Heart right ventricle (tissue), 16 donors: ENCODE results near the gene SEMG1. TPM values are rescaled to one million over a fixed set of nuclear protein-coding genes. Genes with fewer than 3 reads are reported as not detected.

Experiments used
- ATAC-seq, 8 donors: fragments of 200-7000 bp; cut with Tn5 transposase; one replicate each; pipeline ENCODE4 v1.9.1; 2020; ENCODE audit warnings: mild to moderate bottlenecking in 8 of 8, moderate library complexity in 8 of 8, moderate number of reproducible peaks in 1 of 8
- DNase-seq, 2 donors: peaks; one replicate each; pipeline ENCODE4 v3.0.0-alpha.2; 2020
- H3K27ac ChIP-seq, 10 donors: fragments of 200-600 bp; sonication (generic) in 2 of 10; one replicate each; pipeline versions ENCODE4 v1.5.0 to v1.8.0; 2020 to 2022; ENCODE audit warnings: mild to moderate bottlenecking in 3 of 10
- H3K27me3 ChIP-seq, 7 donors: fragments of 200-600 bp; one replicate each; pipeline ENCODE4 v1.8.0; 2021 to 2022; ENCODE audit warnings: mild to moderate bottlenecking in 2 of 7
- H3K36me3 ChIP-seq, 9 donors: fragments of 200-600 bp; sonication (generic) in 1 of 9; one replicate each; pipeline versions ENCODE4 v1.5.0 to v1.8.0; 2020 to 2022; ENCODE audit warnings: mild to moderate bottlenecking in 2 of 9
- H3K4me1 ChIP-seq, 9 donors: fragments of 200-600 bp; sonication (generic) in 1 of 9; one replicate each; pipeline versions ENCODE4 v1.5.0 to v1.8.0; 2020 to 2022; ENCODE audit warnings: mild to moderate bottlenecking in 4 of 9
- H3K4me3 ChIP-seq, 10 donors: fragments of 200-600 bp; sonication (generic) in 2 of 10; one replicate each; pipeline versions ENCODE4 v1.5.0 to v1.8.0; 2020 to 2022; ENCODE audit warnings: mild to moderate bottlenecking in 7 of 10, moderate library complexity in 2 of 10
- H3K9me3 ChIP-seq, 11 donors: fragments of 200-600 bp in 10 of 11; sonication (generic) in 2 of 11; one replicate each; pipeline versions ENCODE4 v1.5.0 to v1.8.0; 2013 to 2022; ENCODE audit warnings: mild to moderate bottlenecking in 2 of 11, control low read depth in 1 of 11, moderate library complexity in 1 of 11
- CTCF ChIP-seq, 9 donors: fragments of 200-600 bp; sonication (generic) in 2 of 9; IDR thresholded peaks; one replicate each; pipeline versions ENCODE4 v1.5.0 to v1.8.0; 2021 to 2022; ENCODE audit warnings: antibody characterized with exemption in 9 of 9, mild to moderate bottlenecking in 5 of 9, moderate library complexity in 1 of 9
- WGBS, 2 donors: extraction: QIAGEN DNeasy Blood & Tissue Kit; methylation state at CpG; one replicate each; pipeline ENCODE4 v1.1.7; 2013; ENCODE audit warnings: inconsistent platforms in 1 of 2; 5-methylcytosine and 5-hydroxymethylcytosine counted together
- intact Hi-C, 10 donors: fragments of 100-400 bp; cut with DNase I; formaldehyde crosslinking; loops; one replicate each; pipeline versions ENCODE4 v1.11.1 to v1.14.2; 2022
- long read RNA-seq, 3 donors: library from polyadenylated mRNA; unstranded; transcript quantifications; one replicate each; pipeline ENCODE4 v2.0.0, GENCODE V29; 2020 to 2021
- polyA plus RNA-seq, 2 donors: library from polyadenylated mRNA; stranded (reverse); fragments of 200-250 nt; gene quantifications; one replicate each; pipeline ENCODE4 v1.2.3, GENCODE V29; 2013
- total RNA-seq, 10 donors: library from RNA; stranded (reverse); fragmentation: NEBNext Ultra II Directional in 3 of 10; extraction: Animal tissue kit (Norgen Biotek cat#: 25700) in 3 of 10; gene quantifications; one replicate each; pipeline versions ENCODE4 v1.2.1 to v1.2.4, GENCODE V29; 2021 to 2023
- donor health status: Arrhythmogenic right ventricular cardiomyopathy.
- donor health status: ischemic (EF 13 %, LVEDD 7.1; RV severe dilation, severe dysfunction).
- donor health status: healthy with polysubstance abuse.
- donor health status: DM: no; HTN: yes; CAD: no.
- donor health status: DM: no; HTN: no; CAD: no.
- donor health status: ischemic (EF 25% LVEDD 6.9; RV normal size, moderate dysfunction).
- donor health status: ischemic (EF 25% LVEDD 5.7; RV mildly dilated, moderate dysfunction).
- donor health status: healthy.
- donor health status: DM: yes; HTN: yes; CAD: no.
- donor health status: Ischemic cardiomyopathy.
- donor health status: ischemic (EF 35%, LVEDD 5.7; RV mildly dilated, moderate dysfunction).
- donor health status: nonischemic (EF 11% LVEDD 7.7; RV severe dilation, severe dysfunction).
- donor health status: DM: yes; HTN: yes; CAD: no.
- donor health status: PGD.
- donor health status: ischemic (EF 29% LVEDD 5.4; RV normal size, mild dysfunction).
- donor health status: nonischemic (EF 23%, LVEDD 6.1; RV moderate dilation, normal function).

SEMG1 gene, protein sequence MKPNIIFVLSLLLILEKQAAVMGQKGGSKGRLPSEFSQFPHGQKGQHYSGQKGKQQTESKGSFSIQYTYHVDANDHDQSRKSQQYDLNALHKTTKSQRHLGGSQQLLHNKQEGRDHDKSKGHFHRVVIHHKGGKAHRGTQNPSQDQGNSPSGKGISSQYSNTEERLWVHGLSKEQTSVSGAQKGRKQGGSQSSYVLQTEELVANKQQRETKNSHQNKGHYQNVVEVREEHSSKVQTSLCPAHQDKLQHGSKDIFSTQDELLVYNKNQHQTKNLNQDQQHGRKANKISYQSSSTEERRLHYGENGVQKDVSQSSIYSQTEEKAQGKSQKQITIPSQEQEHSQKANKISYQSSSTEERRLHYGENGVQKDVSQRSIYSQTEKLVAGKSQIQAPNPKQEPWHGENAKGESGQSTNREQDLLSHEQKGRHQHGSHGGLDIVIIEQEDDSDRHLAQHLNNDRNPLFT
- total RNA-seq (not detected), polyA plus RNA-seq (not detected)
- long read RNA-seq, donor 1 = 0 reads
- long read RNA-seq, donor 2 = 0 reads
- long read RNA-seq, donor 3 = 0 reads

- Histone ChIP-seq H3K27me3 (peaks cover 0 to 29% (median 7%) of the 10 kb centered on the region in 7 donors), H3K4me1 (no peaks in the 10 kb centered on the region), H3K27ac (no peak within 1 kb of the TSS), H3K9me3 (peaks cover 0 to 23% (median 7%) of the 10 kb centered on the region in 11 donors), H3K36me3 (no peaks in the 10 kb centered on the region), H3K4me3 (no peak within 1 kb of the TSS)
- ATAC-seq = no peak
- no peak for DNase-seq
- WGBS, 2 donors = 25 to 38% methylated on average over 1 of the region's 1 CpG
- intact Hi-C loops = no loop called here
- TF ChIP-seq CTCF (IDR thresholded peaks at IDR 0.05) = no peak
These were observed at the start of gene SEMG1 for GRCh38 chr20:45206725-45207124. Gene SEMG1, plus strand, starts transcription at chr20:45207033. Its CDS starts 21 bp downstream, at chr20:45207054.

- H3K27me3 ChIP-seq = peaks cover 0 to 9% (median 3%) of the 10 kb centered on the region in 7 donors
- WGBS, 2 donors = 23 to 35% methylated on average over 1 of the region's 1 CpG
- H3K9me3 ChIP-seq = peaks cover 0 to 48% (median 19%) of the 10 kb centered on the region in 11 donors
- H3K36me3 ChIP-seq = no peaks in the 10 kb centered on the region
- DNase-seq (no peak), ATAC-seq (no peak)
- no peak for TF ChIP-seq CTCF (IDR thresholded peaks at IDR 0.05)
- H3K4me1 ChIP-seq = peaks cover 0 to 8% (median 0%) of the 10 kb centered on the region in 9 donors
- intact Hi-C loops = no loop called here
- H3K27ac ChIP-seq = no peak overlapping the region
- no peak overlapping the region for H3K4me3 ChIP-seq
These were observed 48.9 kb upstream of the SEMG1 start for GRCh38 chr20:45157962-45158361.

- Histone ChIP-seq H3K27me3 (peaks cover 0 to 19% (median 0%) of the 10 kb centered on the region in 7 donors), H3K9me3 (peaks cover 0 to 62% (median 19%) of the 10 kb centered on the region in 11 donors), H3K4me3 (no peak overlapping the region), H3K36me3 (no peaks in the 10 kb centered on the region), H3K27ac (no peak overlapping the region), H3K4me1 (no peaks in the 10 kb centered on the region)
- no peak for TF ChIP-seq CTCF (IDR thresholded peaks at IDR 0.05)
- intact Hi-C loops = no loop called here
- DNase-seq (no peak), ATAC-seq (no peak)
- 59 to 61% methylated on average over 1 of the region's 1 CpG for WGBS, 2 donors
These were observed 43.6 kb upstream of the SEMG1 start for GRCh38 chr20:45163083-45163803.

- Histone ChIP-seq H3K9me3 (peaks cover 0 to 56% (median 8%) of the 10 kb centered on the region in 11 donors), H3K27me3 (peaks cover 0 to 19% (median 0%) of the 10 kb centered on the region in 7 donors), H3K4me1 (no peaks in the 10 kb centered on the region), H3K27ac (no peak overlapping the region), H3K4me3 (no peak overlapping the region), H3K36me3 (no peaks in the 10 kb centered on the region)
- intact Hi-C loops = no loop called here
- ATAC-seq = no peak
- WGBS, 2 donors = 75 to 83% methylated on average over 1 of the region's 1 CpG
- DNase-seq = no peak
- no peak for TF ChIP-seq CTCF (IDR thresholded peaks at IDR 0.05)
These were observed 41.9 kb upstream of the SEMG1 start for GRCh38 chr20:45164906-45165305.
